Sigmoid colon (tissue), 4 donors: ENCODE measurements around the gene CFAP58.

Source experiments
- EP300 ChIP-seq, 4 donors: sonication (generic); formaldehyde crosslinking; IDR thresholded peaks; one replicate each; pipeline ENCODE4 v1.6.1; 2017; ENCODE audit warnings: antibody characterized with exemption in 4 of 4
- POLR2A ChIP-seq, 2 donors: fragments of 450-650 bp; IDR thresholded peaks; one replicate each; pipeline ENCODE4 v1.6.1; 2016; ENCODE audit warnings: antibody characterized with exemption in 2 of 2, mild to moderate bottlenecking in 2 of 2, moderate library complexity in 2 of 2
- POLR2AphosphoS5 ChIP-seq, 4 donors: sonication (generic); formaldehyde crosslinking; IDR thresholded peaks; one replicate each; pipeline ENCODE4 v1.6.1; 2017; ENCODE audit warnings: antibody characterized with exemption in 4 of 4
- TF ChIP-seq, protein P1 (sequence below), 4 experiments: fragments of 450-650 bp in 3 of 4; fragments of 200-600 bp in 1 of 4; IDR thresholded peaks; one replicate each; pipeline ENCODE4 v1.5.1; 2016 to 2019; ENCODE audit warnings: antibody characterized with exemption in 4 of 4, mild to moderate bottlenecking in 3 of 4, moderate library complexity in 2 of 4

- no peak for TF ChIP-seq POLR2A (IDR thresholded peaks at IDR 0.05)
- TF ChIP-seq, protein P1, sequence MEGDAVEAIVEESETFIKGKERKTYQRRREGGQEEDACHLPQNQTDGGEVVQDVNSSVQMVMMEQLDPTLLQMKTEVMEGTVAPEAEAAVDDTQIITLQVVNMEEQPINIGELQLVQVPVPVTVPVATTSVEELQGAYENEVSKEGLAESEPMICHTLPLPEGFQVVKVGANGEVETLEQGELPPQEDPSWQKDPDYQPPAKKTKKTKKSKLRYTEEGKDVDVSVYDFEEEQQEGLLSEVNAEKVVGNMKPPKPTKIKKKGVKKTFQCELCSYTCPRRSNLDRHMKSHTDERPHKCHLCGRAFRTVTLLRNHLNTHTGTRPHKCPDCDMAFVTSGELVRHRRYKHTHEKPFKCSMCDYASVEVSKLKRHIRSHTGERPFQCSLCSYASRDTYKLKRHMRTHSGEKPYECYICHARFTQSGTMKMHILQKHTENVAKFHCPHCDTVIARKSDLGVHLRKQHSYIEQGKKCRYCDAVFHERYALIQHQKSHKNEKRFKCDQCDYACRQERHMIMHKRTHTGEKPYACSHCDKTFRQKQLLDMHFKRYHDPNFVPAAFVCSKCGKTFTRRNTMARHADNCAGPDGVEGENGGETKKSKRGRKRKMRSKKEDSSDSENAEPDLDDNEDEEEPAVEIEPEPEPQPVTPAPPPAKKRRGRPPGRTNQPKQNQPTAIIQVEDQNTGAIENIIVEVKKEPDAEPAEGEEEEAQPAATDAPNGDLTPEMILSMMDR (IDR thresholded peaks at IDR 0.05) = no peak
- TF ChIP-seq POLR2AphosphoS5 (IDR thresholded peaks at IDR 0.05) = no peak
- TF ChIP-seq EP300 (IDR thresholded peaks at IDR 0.05) = no peak
These were observed 23.2 kb downstream of the CFAP58 start for GRCh38 chr10:104376784-104377300.
